Thyroid gland (tissue), 4 donors: ENCODE data around the gene SPON1.

ENCODE experiments used
- CTCF ChIP-seq, 6 experiments: fragments of 200-600 bp in 3 of 6; fragments of 450-650 bp in 3 of 6; sonication (generic) in 3 of 6; IDR thresholded peaks; one replicate each; pipeline ENCODE4 v1.5.1; 2016 to 2019; ENCODE audit warnings: antibody characterized with exemption in 6 of 6, mild to moderate bottlenecking in 2 of 6, inconsistent platforms in 1 of 6, moderate library complexity in 1 of 6
- POLR2A ChIP-seq, 2 donors: fragments of 450-650 bp; IDR thresholded peaks; one replicate each; pipeline ENCODE4 v1.6.1; 2017; ENCODE audit warnings: antibody characterized with exemption in 2 of 2, mild to moderate bottlenecking in 2 of 2, moderate library complexity in 1 of 2

GRCh38 chr11:13924801-13925327 lies 37.7 kb upstream of the SPON1 start:
- TF ChIP-seq CTCF (IDR thresholded peaks at IDR 0.05) (no peak), POLR2A (IDR thresholded peaks at IDR 0.05) (no peak)
